ENCODE results near the gene BICD2.

Gene BICD2

GRCh38 chr9:92664394-92665152 lies 100.1 kb downstream of the BICD2 start:
- no peak for DNase-seq

DNA sequence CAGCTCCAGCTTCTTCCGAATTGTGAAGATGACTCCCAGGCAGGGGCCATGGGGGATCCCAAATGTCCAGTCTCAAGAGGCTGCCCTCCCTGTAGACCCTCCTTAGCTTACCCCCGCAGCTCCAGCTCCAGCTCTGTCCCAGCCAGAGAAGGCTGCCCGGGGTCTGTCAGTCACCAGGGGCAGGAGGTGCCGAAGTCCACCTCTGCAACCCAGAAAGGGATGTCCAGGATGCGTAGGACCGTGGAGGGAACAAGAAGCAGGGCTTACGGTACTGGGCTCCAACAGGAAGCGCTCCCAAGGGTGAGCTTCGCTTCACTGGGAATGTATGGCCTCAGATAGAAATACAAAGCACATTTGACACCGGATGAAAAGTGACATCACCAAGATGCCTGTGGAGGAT lies 100.7 kb downstream of the BICD2 start:
- no peak for DNase-seq

DNA sequence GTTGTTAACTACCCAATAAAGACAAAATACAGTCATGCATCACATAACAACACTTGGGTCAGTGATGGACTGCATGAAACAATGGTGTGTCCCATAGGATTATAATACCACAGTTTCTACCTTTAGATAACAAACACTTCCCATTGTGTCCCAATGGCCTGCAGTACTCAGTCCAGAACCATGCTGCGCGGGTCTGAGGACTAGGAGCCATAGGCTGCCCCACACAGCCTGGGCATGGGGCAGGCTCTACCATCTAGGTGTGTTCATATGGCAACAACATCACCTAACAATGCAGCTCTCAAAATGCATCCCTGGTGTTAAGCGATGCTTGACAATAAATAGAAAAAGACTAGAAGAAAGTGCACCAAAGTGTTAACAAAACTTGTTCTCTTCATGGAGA lies 101.5 kb downstream of the BICD2 start:
- DNase-seq = no peak

DNA sequence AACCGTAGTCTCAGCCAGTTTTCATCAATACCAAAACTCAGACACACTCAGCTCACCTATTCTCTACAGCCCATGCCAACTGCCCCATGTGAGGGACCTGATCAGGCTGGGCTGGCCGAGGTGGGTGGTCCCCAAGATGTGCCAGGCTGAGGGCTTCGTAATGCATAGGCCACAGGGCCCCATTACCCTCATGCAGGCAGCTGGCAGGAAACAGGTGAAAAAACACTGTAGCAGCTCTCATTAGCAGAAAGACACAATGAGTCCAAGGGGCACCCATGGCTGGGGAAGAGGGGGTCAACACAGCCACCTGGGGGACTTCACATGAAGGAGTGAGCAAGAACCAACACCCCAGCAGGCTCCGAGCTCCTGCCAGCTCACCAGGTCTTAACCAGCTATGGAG lies 102.9 kb downstream of the BICD2 start:
- DNase-seq = no peak
